ENCODE data around the gene ACTL8.

The ACTL8 gene

DNA sequence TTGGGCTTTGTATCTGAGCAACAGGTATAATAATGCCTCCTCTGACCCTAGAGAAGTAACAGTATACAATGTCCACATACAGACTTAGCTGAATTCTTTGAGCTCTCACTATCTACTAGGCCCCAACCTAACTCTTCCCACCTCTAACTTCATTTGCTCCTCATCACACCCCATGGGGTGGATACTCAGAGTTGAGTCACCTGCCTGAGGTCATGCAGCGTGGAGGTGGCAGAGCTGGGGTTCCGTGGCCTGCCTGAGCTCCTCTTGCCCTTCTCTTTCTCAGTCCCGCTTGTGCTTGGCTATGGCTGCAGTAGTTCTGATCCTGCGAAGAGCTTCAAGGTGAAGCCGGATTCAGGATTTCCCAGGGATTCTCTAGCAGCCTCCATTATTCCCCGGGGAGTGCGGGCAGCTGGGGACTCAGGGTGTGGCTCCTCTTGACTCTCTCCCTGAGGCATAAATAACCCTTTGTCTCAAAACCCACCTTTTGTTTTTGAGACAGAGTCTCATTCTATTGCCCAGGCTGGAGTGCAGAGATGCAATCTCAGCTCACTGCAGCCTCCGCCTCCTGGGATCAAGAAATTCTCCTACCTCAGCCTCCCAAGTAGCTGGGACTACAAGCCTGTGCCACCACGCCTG lies 29.9 kb upstream of the ACTL8 start:
- Mint-ChIP-seq H3K27me3 (peaks cover 49% of the 10 kb centered on the region), H3K27ac (ENCODE audit: low read depth) (no peak overlapping the region), H3K4me3 (no peak overlapping the region), H3K9me3 (no peaks in the 10 kb centered on the region), H3K36me3 (ENCODE audit: insufficient read depth) (no peaks in the 10 kb centered on the region), H3K4me1 (no peaks in the 10 kb centered on the region)
- no peak for DNase-seq (ENCODE audit: low spot score in 2 of 2)
- no peak for ATAC-seq (replicated peaks; ENCODE audit: extremely low read depth, poor library complexity, severe bottlenecking)

DNA sequence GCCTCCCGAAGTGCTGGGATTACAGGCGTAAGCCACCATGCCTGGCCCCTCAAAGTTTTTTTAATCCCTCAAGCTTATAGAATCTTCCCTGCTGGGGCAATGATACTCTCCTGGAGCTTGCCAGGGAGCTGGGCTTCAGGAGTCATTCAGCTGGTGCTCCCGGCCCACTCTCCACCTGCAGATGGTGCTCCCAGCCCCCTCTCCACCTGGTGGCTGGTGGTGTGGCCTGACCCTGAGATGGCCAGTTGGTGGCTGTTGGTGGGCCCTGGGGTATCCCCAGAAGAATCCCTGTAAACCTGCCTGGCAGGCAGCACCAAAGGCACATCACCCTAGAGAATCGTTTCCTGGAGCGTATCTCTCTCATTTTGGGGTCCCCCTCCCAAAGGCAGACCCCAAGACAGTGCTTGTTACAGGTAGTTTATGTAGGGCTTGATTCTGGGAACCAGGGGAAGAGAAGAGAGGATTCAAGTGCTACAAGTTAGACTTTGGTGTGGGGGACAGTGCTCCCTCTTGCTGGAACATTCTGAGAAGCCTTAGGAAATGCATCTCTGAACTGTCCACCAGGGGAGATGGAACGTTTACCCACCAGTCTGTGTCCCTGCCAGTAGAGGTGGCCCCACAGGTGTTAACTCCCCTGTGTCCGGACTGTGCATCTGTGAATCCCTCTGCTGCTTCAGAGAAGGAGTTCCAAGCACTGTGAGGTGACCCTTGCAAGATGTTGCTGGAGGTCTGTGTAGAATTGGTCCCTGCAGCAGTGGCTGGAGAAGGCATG lies 29.1 kb upstream of the ACTL8 start:
- Mint-ChIP-seq H3K36me3 (ENCODE audit: insufficient read depth) (no peaks in the 10 kb centered on the region), H3K27ac (ENCODE audit: low read depth) (no peak overlapping the region), H3K9me3 (no peaks in the 10 kb centered on the region), H3K4me3 (no peak overlapping the region), H3K4me1 (no peaks in the 10 kb centered on the region), H3K27me3 (peaks cover 41% of the 10 kb centered on the region)
- ATAC-seq (replicated peaks; ENCODE audit: extremely low read depth, poor library complexity, severe bottlenecking) (no peak), DNase-seq (ENCODE audit: low spot score in 2 of 2) (no peak)

DNA sequence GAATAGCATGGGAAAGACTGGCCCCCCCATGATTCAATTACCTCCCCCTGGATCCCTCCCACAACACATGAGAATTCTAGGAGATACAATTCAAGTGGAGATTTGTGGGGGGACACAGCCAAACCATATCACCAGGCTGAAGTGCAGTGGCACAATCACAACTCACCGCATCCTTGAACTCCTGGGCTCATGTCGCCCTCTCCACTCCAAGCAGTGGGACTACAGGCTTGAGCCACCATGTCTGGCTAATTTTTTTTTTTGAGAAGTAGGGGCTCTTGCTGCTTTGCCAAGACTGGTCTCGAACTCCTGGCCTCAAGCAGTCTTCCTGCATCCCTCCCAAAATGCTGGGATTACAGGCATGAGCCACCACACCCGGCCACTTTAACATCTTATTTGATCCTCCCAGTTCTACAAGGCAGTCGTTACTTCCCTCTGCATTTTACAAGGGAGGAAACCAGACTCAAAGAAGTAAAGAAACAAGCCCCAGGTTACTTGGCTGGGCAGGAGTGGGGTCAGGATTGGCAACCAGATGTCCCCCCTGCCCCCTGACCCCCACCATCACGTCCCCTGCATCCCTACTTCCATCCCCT lies 26.9 kb upstream of the ACTL8 start:
- Mint-ChIP-seq H3K27ac (ENCODE audit: low read depth) (no peak overlapping the region), H3K36me3 (ENCODE audit: insufficient read depth) (no peaks in the 10 kb centered on the region), H3K9me3 (no peaks in the 10 kb centered on the region), H3K27me3 (peaks cover 27% of the 10 kb centered on the region), H3K4me1 (no peaks in the 10 kb centered on the region), H3K4me3 (no peak overlapping the region)
- ATAC-seq (replicated peaks; ENCODE audit: extremely low read depth, poor library complexity, severe bottlenecking) (no peak), DNase-seq (ENCODE audit: low spot score in 2 of 2) (no peak)

DNA sequence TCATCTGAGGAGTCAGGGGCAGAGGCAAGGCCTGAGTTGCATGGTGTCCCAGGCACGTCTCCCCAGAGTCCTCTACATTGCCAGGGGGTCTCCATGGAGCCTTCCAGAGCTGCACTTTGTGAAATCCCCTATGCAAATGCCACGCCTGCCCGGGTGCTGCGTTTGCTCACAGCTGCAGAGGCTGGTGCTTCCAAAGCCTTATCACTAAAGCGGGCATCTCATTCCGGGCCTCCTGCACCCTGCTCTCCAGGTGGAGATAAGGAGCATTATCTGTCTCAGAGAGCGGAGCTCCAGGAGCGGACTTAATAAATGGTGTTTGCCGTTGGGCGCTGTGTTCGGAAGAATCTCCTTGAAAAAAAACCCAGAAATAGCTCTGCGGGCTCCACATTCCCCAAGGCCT lies 25.9 kb upstream of the ACTL8 start:
- Mint-ChIP-seq H3K9me3 (no peaks in the 10 kb centered on the region), H3K36me3 (ENCODE audit: insufficient read depth) (no peaks in the 10 kb centered on the region), H3K4me3 (no peak overlapping the region), H3K27me3 (peaks cover 19% of the 10 kb centered on the region), H3K27ac (ENCODE audit: low read depth) (no peak overlapping the region), H3K4me1 (no peaks in the 10 kb centered on the region)
- ATAC-seq (replicated peaks; ENCODE audit: extremely low read depth, poor library complexity, severe bottlenecking): no peak
- DNase-seq (ENCODE audit: low spot score in 2 of 2): no peak

DNA sequence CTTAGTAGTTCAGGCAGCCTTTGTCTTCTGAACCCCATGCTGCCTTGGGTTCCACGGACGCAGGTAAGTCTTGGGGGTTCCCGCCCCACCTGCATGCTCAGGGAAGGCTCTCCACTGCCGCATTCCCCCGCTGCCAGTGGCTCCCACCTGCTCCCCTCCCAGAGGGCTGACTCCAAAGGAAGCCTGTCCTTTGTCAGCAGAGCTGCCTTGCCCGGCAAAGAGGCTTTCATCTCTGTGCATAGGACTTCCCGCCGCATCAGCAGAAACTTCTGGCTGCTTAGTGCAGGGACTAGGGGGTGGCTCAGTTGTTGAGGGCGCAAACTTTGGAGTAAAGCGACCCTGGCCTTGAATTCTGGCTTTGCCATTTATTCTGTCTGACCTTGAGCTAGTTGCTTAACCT lies 25.2 kb upstream of the ACTL8 start:
- Mint-ChIP-seq H3K9me3 (no peaks in the 10 kb centered on the region), H3K36me3 (ENCODE audit: insufficient read depth) (no peaks in the 10 kb centered on the region), H3K4me1 (no peaks in the 10 kb centered on the region), H3K27me3 (peaks cover 19% of the 10 kb centered on the region), H3K27ac (ENCODE audit: low read depth) (no peak overlapping the region), H3K4me3 (no peak overlapping the region)
- DNase-seq (ENCODE audit: low spot score in 2 of 2) (no peak), ATAC-seq (replicated peaks; ENCODE audit: extremely low read depth, poor library complexity, severe bottlenecking) (no peak)

DNA sequence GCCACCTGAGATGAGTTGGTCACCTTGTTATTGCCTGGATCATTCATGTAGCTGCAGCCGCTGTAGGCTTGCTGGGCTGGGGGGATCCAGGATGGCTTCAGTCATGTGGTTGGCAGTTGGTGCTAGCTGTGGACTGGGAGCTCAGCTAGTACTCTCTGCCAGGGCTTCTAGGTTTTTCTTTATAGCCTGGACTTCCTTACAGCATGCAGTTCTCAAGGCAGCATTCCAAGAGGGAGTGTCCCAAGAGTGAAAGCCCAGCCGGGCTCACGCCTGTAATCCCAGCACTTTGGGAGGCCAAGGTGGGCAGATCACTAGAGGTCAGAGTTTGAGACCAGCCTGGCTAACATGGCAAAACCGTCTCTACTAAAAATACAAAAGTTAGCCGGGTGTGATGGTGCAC lies 23.7 kb upstream of the ACTL8 start:
- no peaks in the 10 kb centered on the region for H3K4me1 Mint-ChIP-seq
- DNase-seq (ENCODE audit: low spot score in 2 of 2): no peak
- peaks cover 10% of the 10 kb centered on the region for H3K27me3 Mint-ChIP-seq
- ATAC-seq (replicated peaks; ENCODE audit: extremely low read depth, poor library complexity, severe bottlenecking): no peak
- H3K27ac Mint-ChIP-seq (ENCODE audit: low read depth): no peak overlapping the region
- no peaks in the 10 kb centered on the region for H3K9me3 Mint-ChIP-seq
- no peak overlapping the region for H3K4me3 Mint-ChIP-seq
- no peaks in the 10 kb centered on the region for H3K36me3 Mint-ChIP-seq (ENCODE audit: insufficient read depth)

DNA sequence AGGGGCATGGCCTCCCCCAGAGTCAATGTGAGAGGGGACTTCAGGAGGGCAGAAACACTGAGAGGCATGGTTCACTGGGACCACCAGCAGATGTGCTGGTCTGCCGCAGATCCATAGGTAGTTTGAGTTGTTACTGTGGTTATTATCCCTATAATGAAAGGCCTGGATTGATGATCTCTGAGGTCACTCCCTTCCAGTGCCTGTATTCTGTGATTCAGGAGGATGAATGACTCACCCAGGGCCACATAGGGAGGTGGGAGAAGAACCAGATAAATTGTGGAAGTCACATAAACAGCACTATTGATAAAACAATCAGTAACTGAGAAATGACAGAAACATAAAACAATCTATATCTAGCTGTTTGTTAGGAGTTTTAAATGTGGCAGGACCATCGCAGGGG lies 22.7 kb upstream of the ACTL8 start:
- ATAC-seq (replicated peaks; ENCODE audit: extremely low read depth, poor library complexity, severe bottlenecking) (no peak), DNase-seq (ENCODE audit: low spot score in 2 of 2) (no peak)
- Mint-ChIP-seq H3K4me1 (no peaks in the 10 kb centered on the region), H3K9me3 (no peaks in the 10 kb centered on the region), H3K4me3 (no peak overlapping the region), H3K27ac (ENCODE audit: low read depth) (no peak overlapping the region), H3K27me3 (peaks cover 9% of the 10 kb centered on the region), H3K36me3 (ENCODE audit: insufficient read depth) (no peaks in the 10 kb centered on the region)

DNA sequence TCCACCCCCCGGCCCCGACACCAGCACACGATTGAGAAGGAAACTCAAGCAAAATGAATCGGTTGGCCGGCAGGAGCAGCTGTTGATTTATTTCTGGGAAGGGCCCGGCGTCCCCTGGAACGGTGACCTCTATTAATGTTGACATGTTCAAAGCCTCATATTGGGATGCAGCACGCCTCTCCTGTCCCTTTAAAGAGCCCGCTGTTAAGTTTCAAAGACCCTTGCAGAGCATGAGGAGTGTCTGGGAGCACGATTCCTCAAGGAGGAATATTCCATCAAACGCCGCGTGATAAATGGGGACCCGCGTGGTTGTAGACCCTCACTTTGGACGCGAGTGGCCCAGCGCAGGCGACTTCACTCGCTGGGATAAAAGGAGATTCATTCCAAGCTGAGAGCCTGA lies 21.5 kb upstream of the ACTL8 start:
- H3K36me3 Mint-ChIP-seq (ENCODE audit: insufficient read depth): no peaks in the 10 kb centered on the region
- no peak overlapping the region for H3K27ac Mint-ChIP-seq (ENCODE audit: low read depth)
- no peak for ATAC-seq (replicated peaks; ENCODE audit: extremely low read depth, poor library complexity, severe bottlenecking)
- H3K4me3 Mint-ChIP-seq: no peak overlapping the region
- H3K4me1 Mint-ChIP-seq: no peaks in the 10 kb centered on the region
- peaks cover 6% of the 10 kb centered on the region for H3K27me3 Mint-ChIP-seq
- no peaks in the 10 kb centered on the region for H3K9me3 Mint-ChIP-seq
- DNase-seq (ENCODE audit: low spot score in 2 of 2): no peak

DNA sequence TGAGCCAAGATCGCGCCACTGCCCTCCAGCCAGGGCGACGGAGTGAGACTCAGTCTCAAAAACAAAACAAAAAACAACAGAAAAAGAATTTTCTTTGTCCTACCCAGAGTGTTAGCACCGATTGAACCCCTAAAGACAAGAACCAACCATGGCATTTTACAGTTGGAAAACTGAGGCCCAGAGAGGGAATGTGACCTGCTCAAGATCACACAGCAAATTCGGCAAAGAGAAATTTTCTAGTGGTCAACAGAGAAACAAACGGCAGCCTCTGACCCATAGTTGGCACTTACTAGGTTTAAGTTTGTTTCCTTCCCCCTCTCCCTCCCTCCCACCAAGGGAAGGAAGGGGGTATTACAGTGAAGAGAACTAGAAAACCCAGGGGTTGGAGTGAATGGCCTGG lies 20.5 kb upstream of the ACTL8 start:
- ATAC-seq (replicated peaks; ENCODE audit: extremely low read depth, poor library complexity, severe bottlenecking) (no peak), DNase-seq (ENCODE audit: low spot score in 2 of 2) (no peak)
- Mint-ChIP-seq H3K36me3 (ENCODE audit: insufficient read depth) (no peaks in the 10 kb centered on the region), H3K27me3 (no peaks in the 10 kb centered on the region), H3K4me1 (no peaks in the 10 kb centered on the region), H3K9me3 (no peaks in the 10 kb centered on the region), H3K4me3 (no peak overlapping the region), H3K27ac (ENCODE audit: low read depth) (no peak overlapping the region)

DNA sequence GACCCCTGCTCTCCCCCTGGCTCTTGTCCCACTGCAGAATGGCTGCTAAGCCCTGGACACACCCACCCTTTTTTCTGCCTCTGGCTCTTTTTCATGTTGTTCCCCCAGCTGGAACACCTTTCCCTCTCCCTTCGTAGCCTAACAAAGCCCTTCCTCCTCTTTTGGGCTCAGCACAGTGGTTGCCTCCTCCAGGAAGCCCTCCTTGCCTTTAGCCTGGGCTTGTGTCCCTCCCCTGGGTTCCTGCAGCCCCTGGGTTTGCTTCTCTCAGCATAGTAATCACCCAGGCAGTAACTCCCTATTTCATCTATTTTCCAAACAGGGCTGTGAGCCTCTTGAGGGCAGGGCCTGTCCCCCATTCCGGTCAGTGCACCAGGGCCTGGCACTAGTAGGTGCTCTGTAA lies 19.8 kb upstream of the ACTL8 start:
- Mint-ChIP-seq H3K36me3 (ENCODE audit: insufficient read depth) (no peaks in the 10 kb centered on the region), H3K4me3 (no peak overlapping the region), H3K27me3 (peaks cover 4% of the 10 kb centered on the region), H3K4me1 (no peaks in the 10 kb centered on the region), H3K27ac (ENCODE audit: low read depth) (no peak overlapping the region), H3K9me3 (no peaks in the 10 kb centered on the region)
- no peak for DNase-seq (ENCODE audit: low spot score in 2 of 2)
- no peak for ATAC-seq (replicated peaks; ENCODE audit: extremely low read depth, poor library complexity, severe bottlenecking)

DNA sequence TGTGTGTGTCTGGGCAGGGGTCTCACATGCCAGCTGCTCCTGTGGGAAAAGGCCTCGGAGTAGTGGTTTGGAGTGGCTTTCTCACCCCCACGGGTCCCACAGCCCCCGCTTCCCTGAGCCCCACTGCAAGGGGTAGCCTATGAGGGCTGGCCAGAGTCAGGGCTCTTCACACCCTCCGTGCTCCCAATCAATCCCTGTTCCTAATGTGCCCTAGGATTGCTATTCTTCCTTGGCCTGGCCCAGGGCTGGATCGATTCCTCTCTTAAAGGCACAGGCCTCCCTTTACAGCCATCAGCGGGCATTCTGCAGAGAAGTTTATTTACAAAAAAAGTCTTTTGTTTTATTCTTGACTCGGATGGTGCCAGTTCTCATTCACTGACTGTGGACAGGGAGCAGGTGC lies 19.3 kb upstream of the ACTL8 start:
- DNase-seq (ENCODE audit: low spot score in 2 of 2): no peak
- Mint-ChIP-seq H3K4me1 (no peaks in the 10 kb centered on the region), H3K9me3 (no peaks in the 10 kb centered on the region), H3K27me3 (peaks cover 8% of the 10 kb centered on the region), H3K4me3 (no peak overlapping the region), H3K36me3 (ENCODE audit: insufficient read depth) (no peaks in the 10 kb centered on the region), H3K27ac (ENCODE audit: low read depth) (no peak overlapping the region)
- no peak for ATAC-seq (replicated peaks; ENCODE audit: extremely low read depth, poor library complexity, severe bottlenecking)

DNA sequence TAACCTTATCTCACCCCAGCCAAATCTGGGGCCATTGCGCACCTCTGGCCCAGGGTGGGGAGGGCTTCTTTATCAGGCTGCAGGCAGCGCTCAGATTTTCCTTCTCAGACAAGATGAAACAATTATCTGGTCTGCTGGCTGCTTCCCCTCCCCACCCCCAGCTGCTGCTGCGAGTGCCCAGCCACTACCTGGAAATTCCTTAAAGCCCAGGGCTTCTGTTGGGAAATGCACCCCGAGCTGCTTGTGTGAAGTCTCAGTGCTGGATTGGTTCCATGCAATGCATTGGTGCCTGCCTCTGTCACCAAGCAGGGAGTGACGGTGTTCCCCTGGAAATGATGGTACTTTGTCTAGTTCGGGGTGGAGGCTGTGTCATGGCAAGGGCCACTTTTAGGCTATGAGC lies 18.5 kb upstream of the ACTL8 start:
- DNase-seq (ENCODE audit: low spot score in 2 of 2) (no peak), ATAC-seq (replicated peaks; ENCODE audit: extremely low read depth, poor library complexity, severe bottlenecking) (no peak)
- H3K4me1 Mint-ChIP-seq: no peaks in the 10 kb centered on the region

DNA sequence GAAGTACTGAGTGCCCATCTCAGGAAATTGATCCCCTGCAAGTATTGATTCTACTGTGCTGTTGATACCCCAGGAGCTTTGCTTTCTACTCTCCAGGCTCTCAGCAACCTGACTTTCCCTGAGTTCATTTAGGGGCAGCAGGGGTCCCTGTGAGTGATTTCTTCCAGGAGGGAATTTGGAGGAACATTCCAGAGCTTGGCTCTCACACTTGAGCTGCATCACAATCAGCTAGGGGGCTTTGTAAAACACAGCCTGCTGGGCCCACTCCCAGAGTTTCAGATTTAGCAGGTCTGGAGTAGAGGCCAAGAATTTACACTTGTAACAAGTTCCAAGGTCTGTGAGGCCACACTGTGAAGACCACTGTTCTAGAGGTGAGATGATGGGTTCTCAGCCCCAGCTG lies 16.1 kb upstream of the ACTL8 start:
- H3K27me3 Mint-ChIP-seq: peaks cover 19% of the 10 kb centered on the region
- DNase-seq (ENCODE audit: low spot score in 2 of 2) (no peak), ATAC-seq (replicated peaks; ENCODE audit: extremely low read depth, poor library complexity, severe bottlenecking) (no peak)
- no peaks in the 10 kb centered on the region for H3K36me3 Mint-ChIP-seq (ENCODE audit: insufficient read depth)
- no peak overlapping the region for H3K27ac Mint-ChIP-seq (ENCODE audit: low read depth)
- no peaks in the 10 kb centered on the region for H3K9me3 Mint-ChIP-seq
- H3K4me3 Mint-ChIP-seq: no peak overlapping the region
- no peaks in the 10 kb centered on the region for H3K4me1 Mint-ChIP-seq

More for the DNA sequence above, 18.5 kb upstream of the ACTL8 start:
- H3K36me3 Mint-ChIP-seq (ENCODE audit: insufficient read depth): no peaks in the 10 kb centered on the region
- H3K27ac Mint-ChIP-seq (ENCODE audit: low read depth): no peak overlapping the region
- H3K27me3 Mint-ChIP-seq: peaks cover 16% of the 10 kb centered on the region
- no peaks in the 10 kb centered on the region for H3K9me3 Mint-ChIP-seq
- no peak overlapping the region for H3K4me3 Mint-ChIP-seq

Data from central memory CD8-positive, alpha-beta T cell (primary cell).